Parathyroid adenoma (tissue), 2 donors: ENCODE measurements around the gene IRAK1BP1.
"Not testable (repeated sequence)": the region's sequence is repeated elsewhere in the genome, so short reads cannot be mapped to it uniquely, and the experiment has no call there.

ENCODE experiments used
- H2AFZ ChIP-seq: fragments of 300-600 bp; sonication (generic); one replicate; pipeline ENCODE4 v1.7.0; 2017; ENCODE audit warnings: antibody characterized with exemption, mild to moderate bottlenecking
- H3K27ac ChIP-seq: fragments of 300-600 bp; sonication (generic); one replicate; pipeline ENCODE4 v1.7.0; 2017
- H3K27me3 ChIP-seq: fragments of 300-600 bp; sonication (generic); one replicate; pipeline ENCODE4 v1.7.0; 2017; ENCODE audit warnings: low read length; ENCODE audit not compliant: control insufficient read depth, insufficient read depth
- H3K36me3 ChIP-seq: fragments of 300-600 bp; sonication (generic); one replicate; pipeline ENCODE4 v1.7.0; 2017; ENCODE audit warnings: low read length; ENCODE audit not compliant: control insufficient read depth, insufficient read depth
- H3K4me1 ChIP-seq: fragments of 300-600 bp; sonication (generic); one replicate; pipeline ENCODE4 v1.7.0; 2017; ENCODE audit warnings: control low read depth
- H3K4me2 ChIP-seq: fragments of 300-600 bp; sonication (generic); one replicate; pipeline ENCODE4 v1.7.0; 2017; ENCODE audit warnings: low read length
- H3K4me3 ChIP-seq: fragments of 300-600 bp; sonication (generic); one replicate; pipeline ENCODE4 v1.7.0; 2017; ENCODE audit warnings: low read depth, low read length
- H3K79me2 ChIP-seq: fragments of 300-600 bp; sonication (generic); one replicate; pipeline ENCODE4 v1.7.0; 2017; ENCODE audit warnings: control low read depth
- H3K9ac ChIP-seq: fragments of 300-600 bp; sonication (generic); one replicate; pipeline ENCODE4 v1.7.0; 2017; ENCODE audit warnings: mild to moderate bottlenecking
- H3K9me3 ChIP-seq: fragments of 300-600 bp; sonication (generic); one replicate; pipeline ENCODE4 v1.7.0; 2017; ENCODE audit warnings: low read length; ENCODE audit not compliant: control insufficient read depth
- CTCF ChIP-seq: fragments of 300-600 bp; sonication (generic); IDR thresholded peaks from one replicate; pipeline ENCODE4 v1.7.0; 2017; ENCODE audit warnings: antibody characterized with exemption, mild to moderate bottlenecking
- donor health status: primary hyperparathyroidism.

IRAK1BP1 gene

GRCh38 chr6:78875505-78875904 is 8.2 kb downstream of the IRAK1BP1 start:
- Histone ChIP-seq H3K4me2 (no peak overlapping the region), H3K9me3 (no peaks in the 10 kb centered on the region), H3K4me1 (no peaks in the 10 kb centered on the region), H3K4me3 (no peak overlapping the region), H3K79me2 (no peaks in the 10 kb centered on the region), H3K27me3 (no peaks in the 10 kb centered on the region), H3K27ac (no peak overlapping the region), H3K36me3 (no peaks in the 10 kb centered on the region), H3K9ac (no peak overlapping the region), H2AFZ (no peak overlapping the region)
- TF ChIP-seq CTCF: no peak

GRCh38 chr6:78883651-78884050 is 16.3 kb downstream of the IRAK1BP1 start:
- no peak for TF ChIP-seq CTCF
- H3K27ac ChIP-seq: no peak overlapping the region
- no peaks in the 10 kb centered on the region for H3K4me1 ChIP-seq
- H3K36me3 ChIP-seq: no peaks in the 10 kb centered on the region
- H3K27me3 ChIP-seq: no peaks in the 10 kb centered on the region
- H3K9ac ChIP-seq: no peak overlapping the region
- H2AFZ ChIP-seq: no peak overlapping the region
- H3K79me2 ChIP-seq: no peaks in the 10 kb centered on the region
- H3K4me3 ChIP-seq: no peak overlapping the region
- no peak overlapping the region for H3K4me2 ChIP-seq
- no peaks in the 10 kb centered on the region for H3K9me3 ChIP-seq

GRCh38 chr6:78889901-78890300 is 22.6 kb downstream of the IRAK1BP1 start:
- H3K79me2 ChIP-seq, H3K4me2 ChIP-seq, H3K9ac ChIP-seq, H3K36me3 ChIP-seq, H3K4me1 ChIP-seq, H3K4me3 ChIP-seq, H3K27me3 ChIP-seq, H3K9me3 ChIP-seq, H2AFZ ChIP-seq, H3K27ac ChIP-seq: not testable (repeated sequence)

GRCh38 chr6:78896227-78896626 is 28.9 kb downstream of the IRAK1BP1 start:
- Histone ChIP-seq H3K4me2 (no peak overlapping the region), H3K4me3 (no peak overlapping the region), H3K9ac (no peak overlapping the region), H2AFZ (no peak overlapping the region), H3K4me1 (no peaks in the 10 kb centered on the region), H3K27me3 (no peaks in the 10 kb centered on the region), H3K9me3 (no peaks in the 10 kb centered on the region), H3K79me2 (no peaks in the 10 kb centered on the region), H3K36me3 (no peaks in the 10 kb centered on the region), H3K27ac (no peak overlapping the region)
- TF ChIP-seq CTCF: no peak

GRCh38 chr6:78908621-78909020 is 41.3 kb downstream of the IRAK1BP1 start:
- Histone ChIP-seq H3K9me3 (no peaks in the 10 kb centered on the region), H3K36me3 (no peaks in the 10 kb centered on the region), H3K4me3 (no peak overlapping the region), H3K27ac (no peak overlapping the region), H3K27me3 (no peaks in the 10 kb centered on the region), H3K4me2 (no peak overlapping the region), H3K4me1 (peaks cover 3% of the 10 kb centered on the region), H2AFZ (no peak overlapping the region), H3K9ac (no peak overlapping the region), H3K79me2 (no peaks in the 10 kb centered on the region)
- no peak for TF ChIP-seq CTCF
